ENCODE measurements around the gene BCL2L11. TPM values are rescaled to one million over a fixed set of nuclear protein-coding genes. Genes with fewer than 3 reads are reported as not detected.
A peak's percentile ranks its signal among the peaks of the same experiment; 100 is the strongest.

The BCL2L11 gene
- total RNA-seq, 6 donors from 2014 or later = 14.8 to 76.5 (median 31.4) TPM

GRCh38 chr2:111182121-111182520 is 61.4 kb downstream of the BCL2L11 start:
- DNase-seq = no peak
- Histone ChIP-seq H3K27ac (no peak overlapping the region), H3K9me3 (no peaks in the 10 kb centered on the region), H3K4me1 (peaks cover 0 to 18% (median 8%) of the 10 kb centered on the region in 4 donors), H3K4me3 (no peak overlapping the region), H3K36me3 (no peaks in the 10 kb centered on the region), H3K27me3 (no peaks in the 10 kb centered on the region)
- no peak for ATAC-seq (ENCODE audit: low FRiP score in 2 of 2)
- 76% methylated on average over 2 of the region's 2 CpGs for WGBS, 2 donors
- TF ChIP-seq EP300 (IDR thresholded peaks at IDR 0.05) = no peak
- no peak for TF ChIP-seq POLR2A (IDR thresholded peaks at IDR 0.05)
- TF ChIP-seq CTCF (IDR thresholded peaks at IDR 0.05) = no peak
- no peak for TF ChIP-seq POLR2AphosphoS5 (IDR thresholded peaks at IDR 0.05)

- no peak for ATAC-seq (ENCODE audit: low FRiP score in 2 of 2)
Measured at GRCh38 chr2:111182740-111183139, 62.0 kb downstream of the BCL2L11 start.

GRCh38 chr2:111184725-111185310 is 64.1 kb downstream of the BCL2L11 start:
- no peaks in the 10 kb centered on the region for H3K27me3 ChIP-seq
- no peak for TF ChIP-seq CTCF (IDR thresholded peaks at IDR 0.05)
- TF ChIP-seq POLR2AphosphoS5 (IDR thresholded peaks at IDR 0.05) = peak in 1 of 2 donors; percentile 37
- TF ChIP-seq EP300 (IDR thresholded peaks at IDR 0.05) = peak in 2 of 4 donors; percentile 23 to 72
- no peak for TF ChIP-seq POLR2A (IDR thresholded peaks at IDR 0.05)
- H3K4me3 ChIP-seq = no peak overlapping the region
- peak overlapping the region in 3 of 4 donors; percentile 27 to 72 (median 70) for H3K27ac ChIP-seq
- ATAC-seq (ENCODE audit: low FRiP score in 2 of 2) (peak; percentile 40 to 54), DNase-seq (peak in 1 of 2 donors; percentile 51)
- peaks cover 0 to 18% (median 8%) of the 10 kb centered on the region in 4 donors for H3K4me1 ChIP-seq
- no peaks in the 10 kb centered on the region for H3K36me3 ChIP-seq
- 44 to 54% methylated on average over 2 of the region's 2 CpGs for WGBS, 2 donors
- H3K9me3 ChIP-seq = no peaks in the 10 kb centered on the region

More at GRCh38 chr2:111182740-111183139, 62.0 kb downstream of the BCL2L11 start:
- Histone ChIP-seq H3K36me3 (no peaks in the 10 kb centered on the region), H3K9me3 (no peaks in the 10 kb centered on the region), H3K4me3 (no peak overlapping the region), H3K27ac (no peak overlapping the region), H3K27me3 (no peaks in the 10 kb centered on the region), H3K4me1 (peaks cover 0 to 18% (median 8%) of the 10 kb centered on the region in 4 donors)
- TF ChIP-seq POLR2AphosphoS5 (IDR thresholded peaks at IDR 0.05) = no peak
- no peak for TF ChIP-seq EP300 (IDR thresholded peaks at IDR 0.05)
- TF ChIP-seq CTCF (IDR thresholded peaks at IDR 0.05) = no peak
- no peak for TF ChIP-seq POLR2A (IDR thresholded peaks at IDR 0.05)
- WGBS, 2 donors = 78 to 91% methylated on average over 2 of the region's 2 CpGs
- no peak for DNase-seq

- H3K4me3 ChIP-seq = no peak overlapping the region
- TF ChIP-seq POLR2A (IDR thresholded peaks at IDR 0.05) = no peak
- no peak for TF ChIP-seq CTCF (IDR thresholded peaks at IDR 0.05)
- TF ChIP-seq EP300 (IDR thresholded peaks at IDR 0.05) = peak in 2 of 4 donors; percentile 85 to 95
- TF ChIP-seq POLR2AphosphoS5 (IDR thresholded peaks at IDR 0.05) = peak; percentile 12 to 80
- H3K27ac ChIP-seq = peak overlapping the region in 3 of 4 donors; percentile 27 to 72 (median 70)
- peaks cover 0 to 18% (median 8%) of the 10 kb centered on the region in 4 donors for H3K4me1 ChIP-seq
- H3K27me3 ChIP-seq = no peaks in the 10 kb centered on the region
- no peaks in the 10 kb centered on the region for H3K36me3 ChIP-seq
- DNase-seq (peak; percentile 82 to 85), ATAC-seq (ENCODE audit: low FRiP score in 2 of 2) (peak; percentile 63 to 86)
- H3K9me3 ChIP-seq = no peaks in the 10 kb centered on the region
- WGBS, 2 donors = 49 to 74% methylated on average over 12 of the region's 12 CpGs
Measured at GRCh38 chr2:111185361-111186022, 64.8 kb downstream of the BCL2L11 start.
